Breast epithelium (tissue), 4 donors: ENCODE data around the gene NAP1L4. TPM values are rescaled to one million over a fixed set of nuclear protein-coding genes. Genes with fewer than 3 reads are reported as not detected.

ENCODE experiments used
- DNase-seq, 2 donors: peaks; one replicate each; pipeline ENCODE4 v3.0.0-alpha.2; 2019; ENCODE audit warnings: low spot score in 2 of 2
- H3K27ac ChIP-seq, 2 donors: fragments of 200-600 bp; sonication (generic) in 1 of 2; one replicate each; pipeline ENCODE4 v1.5.1; 2016 to 2019; ENCODE audit warnings: mild to moderate bottlenecking in 1 of 2
- H3K27me3 ChIP-seq, 2 donors: fragments of 200-600 bp; sonication (generic) in 1 of 2; one replicate each; pipeline versions ENCODE4 v1.5.1 to v1.6.0; 2017 to 2019; ENCODE audit warnings: control low read depth in 1 of 2, mild to moderate bottlenecking in 1 of 2
- H3K36me3 ChIP-seq: fragments of 200-600 bp; one replicate; pipeline ENCODE4 v1.5.1; 2019
- H3K4me1 ChIP-seq, 2 donors: fragments of 200-600 bp; sonication (generic); one replicate each; pipeline ENCODE4 v1.5.1; 2016 to 2019; ENCODE audit warnings: control low read depth in 1 of 2
- H3K4me3 ChIP-seq, 3 donors: fragments of 200-600 bp; sonication (generic); 1 replicate in 2 of 3; 2 replicates in 1 of 3; pipeline ENCODE4 v1.5.1; 2016 to 2019; ENCODE audit warnings: mild to moderate bottlenecking in 3 of 3, moderate library complexity in 2 of 3
- H3K9me3 ChIP-seq, 2 donors: fragments of 200-600 bp; sonication (generic) in 1 of 2; one replicate each; pipeline ENCODE4 v1.5.1; 2016 to 2019; ENCODE audit warnings: control low read depth in 1 of 2
- POLR2A ChIP-seq: fragments of 450-650 bp; IDR thresholded peaks from one replicate; pipeline ENCODE4 v1.6.1; 2016; ENCODE audit warnings: antibody characterized with exemption, mild to moderate bottlenecking, moderate library complexity
- POLR2AphosphoS5 ChIP-seq, 3 donors: sonication (generic); formaldehyde crosslinking; IDR thresholded peaks; one replicate each; pipeline ENCODE4 v1.6.1; 2017; ENCODE audit warnings: antibody characterized with exemption in 3 of 3
- intact Hi-C: fragments of 100-400 bp; cut with DNase I; formaldehyde crosslinking; loops from one replicate; pipeline ENCODE4 v1.15.1; 2023; ENCODE audit warnings: low total_unique reads
- total RNA-seq, 3 donors: library from RNA; depleted of rRNA; stranded (reverse); fragments of >200 nt; gene quantifications; one replicate each; pipeline ENCODE4 v1.1.0, GENCODE V29; 2016
- TF ChIP-seq, protein P1 (sequence below), 3 donors: fragments of 450-650 bp; IDR thresholded peaks; one replicate each; pipeline ENCODE4 v1.5.1; 2016 to 2017; ENCODE audit warnings: antibody characterized with exemption in 3 of 3, mild to moderate bottlenecking in 3 of 3, moderate library complexity in 3 of 3

Gene NAP1L4
- total RNA-seq, 3 donors from 2014 or later = 87.1 to 167 (median 98.3) TPM

- no peaks in the 10 kb centered on the region for H3K9me3 ChIP-seq
- H3K36me3 ChIP-seq = peaks cover 5% of the 10 kb centered on the region
- no peak overlapping the region for H3K27ac ChIP-seq
- no peak overlapping the region for H3K4me3 ChIP-seq
- no peaks in the 10 kb centered on the region for H3K27me3 ChIP-seq
- TF ChIP-seq POLR2A (no peak), POLR2AphosphoS5 (IDR thresholded peaks at IDR 0.05) (no peak)
- TF ChIP-seq, protein P1, sequence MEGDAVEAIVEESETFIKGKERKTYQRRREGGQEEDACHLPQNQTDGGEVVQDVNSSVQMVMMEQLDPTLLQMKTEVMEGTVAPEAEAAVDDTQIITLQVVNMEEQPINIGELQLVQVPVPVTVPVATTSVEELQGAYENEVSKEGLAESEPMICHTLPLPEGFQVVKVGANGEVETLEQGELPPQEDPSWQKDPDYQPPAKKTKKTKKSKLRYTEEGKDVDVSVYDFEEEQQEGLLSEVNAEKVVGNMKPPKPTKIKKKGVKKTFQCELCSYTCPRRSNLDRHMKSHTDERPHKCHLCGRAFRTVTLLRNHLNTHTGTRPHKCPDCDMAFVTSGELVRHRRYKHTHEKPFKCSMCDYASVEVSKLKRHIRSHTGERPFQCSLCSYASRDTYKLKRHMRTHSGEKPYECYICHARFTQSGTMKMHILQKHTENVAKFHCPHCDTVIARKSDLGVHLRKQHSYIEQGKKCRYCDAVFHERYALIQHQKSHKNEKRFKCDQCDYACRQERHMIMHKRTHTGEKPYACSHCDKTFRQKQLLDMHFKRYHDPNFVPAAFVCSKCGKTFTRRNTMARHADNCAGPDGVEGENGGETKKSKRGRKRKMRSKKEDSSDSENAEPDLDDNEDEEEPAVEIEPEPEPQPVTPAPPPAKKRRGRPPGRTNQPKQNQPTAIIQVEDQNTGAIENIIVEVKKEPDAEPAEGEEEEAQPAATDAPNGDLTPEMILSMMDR (IDR thresholded peaks at IDR 0.05) = no peak
- no peak for DNase-seq
- intact Hi-C loops = no loop called here
- no peaks in the 10 kb centered on the region for H3K4me1 ChIP-seq
Measured at GRCh38 chr11:2958251-2958650, 33.9 kb downstream of the NAP1L4 start.

DNA sequence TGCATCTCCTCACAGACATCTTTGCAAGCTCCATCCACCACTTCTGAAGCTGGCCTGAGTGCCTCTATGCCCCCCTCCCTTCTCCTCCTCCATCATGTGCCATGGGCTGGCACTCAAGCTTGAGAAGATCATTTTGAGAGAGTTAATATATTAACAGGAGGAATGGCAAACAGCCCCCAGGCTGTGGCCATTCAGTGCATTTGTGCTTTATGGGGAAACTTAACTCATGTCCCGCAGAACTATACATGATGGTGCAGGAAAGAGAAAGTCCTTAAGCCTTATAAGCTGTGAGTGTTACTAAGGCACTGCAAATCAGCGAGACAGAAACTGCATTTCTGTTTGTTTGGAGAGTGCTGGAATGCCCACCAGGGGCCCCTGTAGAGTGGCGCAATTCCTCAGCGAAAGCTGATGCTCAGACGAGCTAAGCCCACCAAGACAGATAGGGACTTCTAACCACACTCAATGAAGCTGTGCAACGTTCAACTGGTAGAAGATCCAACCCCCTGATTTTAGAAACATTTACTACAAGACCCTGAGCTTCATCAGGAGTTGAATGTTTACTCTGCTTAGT is 36.1 kb downstream of the NAP1L4 start:
- TF ChIP-seq POLR2AphosphoS5 (IDR thresholded peaks at IDR 0.05) = no peak
- TF ChIP-seq POLR2A = no peak
- TF ChIP-seq, protein P1 (IDR thresholded peaks at IDR 0.05) = no peak
- DNase-seq = no peak
- Histone ChIP-seq H3K4me3 (no peak overlapping the region), H3K27me3 (no peaks in the 10 kb centered on the region), H3K4me1 (no peaks in the 10 kb centered on the region), H3K27ac (no peak overlapping the region), H3K36me3 (peaks cover 6% of the 10 kb centered on the region), H3K9me3 (no peaks in the 10 kb centered on the region)
- intact Hi-C loops = no loop called here

DNA sequence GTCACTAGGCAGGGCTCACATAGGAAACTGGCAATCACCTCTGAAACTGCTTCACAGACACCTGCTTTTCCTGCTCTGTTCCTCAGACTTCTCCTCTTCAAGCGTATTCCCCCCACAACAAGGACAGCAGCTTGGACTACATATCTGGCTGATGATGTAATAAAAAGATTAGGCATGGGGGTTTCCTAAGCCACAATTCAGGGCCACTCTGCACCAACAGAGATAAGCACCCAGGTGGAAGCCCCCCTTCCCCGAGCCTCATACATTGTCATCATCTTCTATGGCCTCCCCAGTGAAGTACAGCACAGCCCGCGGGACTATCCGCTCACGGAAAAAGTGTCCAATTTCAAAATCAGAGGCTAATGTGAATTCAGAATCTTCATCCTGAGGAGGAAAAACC is 37.9 kb downstream of the NAP1L4 start:
- no peaks in the 10 kb centered on the region for H3K9me3 ChIP-seq
- no peaks in the 10 kb centered on the region for H3K27me3 ChIP-seq
- H3K27ac ChIP-seq = no peak overlapping the region
- H3K4me1 ChIP-seq = no peaks in the 10 kb centered on the region
- no peak for TF ChIP-seq POLR2AphosphoS5 (IDR thresholded peaks at IDR 0.05)
- TF ChIP-seq, protein P1 (IDR thresholded peaks at IDR 0.05) = no peak
- intact Hi-C loops = no loop called here
- no peak for DNase-seq
- peaks cover 6% of the 10 kb centered on the region for H3K36me3 ChIP-seq
- no peak overlapping the region for H3K4me3 ChIP-seq

- H3K36me3 ChIP-seq = peaks cover 6% of the 10 kb centered on the region
Measured at GRCh38 chr11:2952290-2952689, 39.8 kb downstream of the NAP1L4 start.

More at GRCh38 chr11:2952290-2952689, 39.8 kb downstream of the NAP1L4 start:
- H3K4me1 ChIP-seq = no peaks in the 10 kb centered on the region
- no peak overlapping the region for H3K4me3 ChIP-seq
- H3K27me3 ChIP-seq = no peaks in the 10 kb centered on the region
- no peaks in the 10 kb centered on the region for H3K9me3 ChIP-seq
- TF ChIP-seq, protein P1 (IDR thresholded peaks at IDR 0.05) = no peak
- no peak for TF ChIP-seq POLR2A
- TF ChIP-seq POLR2AphosphoS5 (IDR thresholded peaks at IDR 0.05) = no peak
- no peak for DNase-seq
- intact Hi-C loops = no loop called here
- H3K27ac ChIP-seq = no peak overlapping the region
